GM23338 (cell line): ENCODE results near the gene TAOK1. TPM values are rescaled to one million over a fixed set of nuclear protein-coding genes. Genes with fewer than 3 reads are reported as not detected.

Source experiments
- ATAC-seq: fragments of 200-7000 bp; cut with Tn5 transposase; 3 replicates; pipeline ENCODE4 v1.9.1; 2020
- DNase-seq: peaks from one replicate; pipeline ENCODE4 v3.0.0-alpha.2; 2015; ENCODE audit warnings: low spot score
- H2AFZ ChIP-seq: fragments of 200-600 bp; sonication (generic); 2 replicates; pipeline ENCODE4 v1.8.0; 2016; ENCODE audit warnings: antibody characterized with exemption, mild to moderate bottlenecking, moderate library complexity
- H3F3A ChIP-seq: fragments of 200-600 bp; sonication (generic); replicated peaks from 2 replicates; pipeline ENCODE4 v1.8.0; 2017; ENCODE audit warnings: antibody characterized with exemption, mixed run types, low read depth
- H3K27ac ChIP-seq: fragments of 200-600 bp; sonication (generic); 2 replicates; pipeline ENCODE4 v1.6.1; 2016; ENCODE audit warnings: low read depth
- H3K27me3 ChIP-seq: fragments of 200-600 bp; sonication (generic); 2 replicates; pipeline ENCODE4 v1.8.0; 2016; ENCODE audit warnings: mild to moderate bottlenecking, mixed run types, moderate library complexity; ENCODE audit not compliant: insufficient read depth
- H3K36me3 ChIP-seq: fragments of 200-600 bp; sonication (generic); 2 replicates; pipeline ENCODE4 v1.8.0; 2016; ENCODE audit warnings: mild to moderate bottlenecking; ENCODE audit not compliant: insufficient read depth
- H3K4me1 ChIP-seq: fragments of 200-600 bp; sonication (generic); 2 replicates; pipeline ENCODE4 v1.8.0; 2016; ENCODE audit warnings: mild to moderate bottlenecking, moderate library complexity; ENCODE audit not compliant: insufficient read depth
- H3K4me2 ChIP-seq: fragments of 200-600 bp; sonication (generic); 2 replicates; pipeline ENCODE4 v1.7.1; 2017; ENCODE audit warnings: mixed run types
- H3K4me3 ChIP-seq: fragments of 200-600 bp; sonication (generic); 2 replicates; pipeline ENCODE4 v1.6.1; 2016; ENCODE audit warnings: mixed run types
- H3K79me2 ChIP-seq: fragments of 200-600 bp; sonication (generic); replicated peaks from 2 replicates; pipeline ENCODE4 v1.8.0; 2017; ENCODE audit warnings: mild to moderate bottlenecking; ENCODE audit not compliant: insufficient read depth
- H3K9me2 ChIP-seq: fragments of 200-600 bp; sonication (generic); 2 replicates; pipeline ENCODE4 v1.8.0; 2017; ENCODE audit not compliant: insufficient read depth
- H4K20me1 ChIP-seq: fragments of 200-600 bp; sonication (generic); replicated peaks from 2 replicates; pipeline ENCODE4 v1.8.0; 2017; ENCODE audit warnings: mild to moderate bottlenecking; ENCODE audit not compliant: insufficient read depth
- H3K27ac Mint-ChIP-seq: 2 replicates; pipeline ENCODE4 v1.8.0; 2020; ENCODE audit warnings: inconsistent platforms, mild to moderate bottlenecking, moderate library complexity, mixed read lengths
- H3K27me3 Mint-ChIP-seq: 3 replicates; pipeline ENCODE4 v1.8.0; 2022; ENCODE audit warnings: low read depth, mild to moderate bottlenecking, moderate library complexity, mixed read lengths, inconsistent platforms; ENCODE audit not compliant: insufficient read depth, poor library complexity
- H3K36me3 Mint-ChIP-seq: 3 replicates; pipeline ENCODE4 v1.8.0; 2021; ENCODE audit warnings: low read depth, mild to moderate bottlenecking, inconsistent platforms, moderate library complexity, mixed read lengths
- H3K4me1 Mint-ChIP-seq: 3 replicates; pipeline ENCODE4 v1.8.0; 2020; ENCODE audit warnings: mild to moderate bottlenecking, inconsistent platforms, mixed read lengths
- H3K4me3 Mint-ChIP-seq: 3 replicates; pipeline ENCODE4 v1.8.0; 2021; ENCODE audit warnings: moderate library complexity, mild to moderate bottlenecking, inconsistent platforms, mixed read lengths
- H3K9me3 Mint-ChIP-seq: 3 replicates; pipeline ENCODE4 v1.8.0; 2020; ENCODE audit warnings: moderate library complexity, mild to moderate bottlenecking, inconsistent platforms, mixed read lengths
- CREB1 ChIP-seq: fragments of 250-450 bp; sonication (Bioruptor Pico); IDR thresholded peaks from 2 replicates; pipeline ENCODE4 v1.5.0; 2020; ENCODE audit warnings: low read depth, mild to moderate bottlenecking, moderate library complexity
- EZH2 ChIP-seq: fragments of 200-600 bp; sonication (generic); IDR thresholded peaks from one replicate; pipeline ENCODE4 v1.8.0; 2017; ENCODE audit warnings: antibody characterized with exemption, mild to moderate bottlenecking, low read depth; ENCODE audit not compliant: unreplicated experiment
- EZH2phosphoT487 ChIP-seq: fragments of 200-600 bp; sonication (generic); IDR thresholded peaks from one replicate; pipeline ENCODE4 v1.8.1; 2018; ENCODE audit warnings: antibody characterized with exemption; ENCODE audit not compliant: unreplicated experiment
- JUNB ChIP-seq: IDR thresholded peaks from one replicate; pipeline ENCODE4 v1.6.1; 2016; ENCODE audit warnings: antibody characterized with exemption; ENCODE audit not compliant: unreplicated experiment
- NANOG ChIP-seq: IDR thresholded peaks from 2 replicates; pipeline ENCODE4 v1.6.1; 2016; ENCODE audit warnings: antibody characterized with exemption, borderline replicate concordance
- POLR2AphosphoS5 ChIP-seq: IDR thresholded peaks from 2 replicates; pipeline ENCODE4 v1.6.1; 2016; ENCODE audit warnings: antibody characterized with exemption, low read depth
- STAT1 ChIP-seq: IDR thresholded peaks from one replicate; pipeline ENCODE4 v1.6.1; 2016; ENCODE audit warnings: antibody characterized with exemption; ENCODE audit not compliant: unreplicated experiment
- ZNF114 ChIP-seq: fragments of 250-450 bp; sonication (Bioruptor Pico); IDR thresholded peaks from 2 replicates; pipeline ENCODE4 v1.5.0; 2020; ENCODE audit warnings: mild to moderate bottlenecking, moderate library complexity
- ZNF331 ChIP-seq: fragments of 250-450 bp; sonication (Bioruptor Pico); IDR thresholded peaks from 2 replicates; pipeline ENCODE4 v1.5.0; 2020; ENCODE audit warnings: low read depth, mild to moderate bottlenecking, moderate library complexity
- polyA plus RNA-seq: library from polyadenylated mRNA; unstranded; fragments of >200 nt; fragmentation: Nextera tagmentation; extraction: Ambion mirVana; gene quantifications from 2 replicates; pipeline ENCODE4 v1.2.1, GENCODE V29; 2016
- total RNA-seq: library from RNA; depleted of rRNA; stranded (reverse); fragments of >200 nt; shearing (Covaris generic); gene quantifications from 2 replicates; pipeline ENCODE4 v1.2.3, GENCODE V29; 2014
- TF ChIP-seq, protein P1 (sequence below): fragments of 250-450 bp; sonication (Bioruptor Pico); IDR thresholded peaks from 2 replicates; pipeline ENCODE4 v1.5.0; 2020; ENCODE audit warnings: mild to moderate bottlenecking, moderate library complexity
- TF ChIP-seq, protein P2 (sequence below): IDR thresholded peaks from 2 replicates; pipeline ENCODE4 v1.6.1; 2016; ENCODE audit warnings: antibody characterized with exemption
- TF ChIP-seq, protein P3 (sequence below), 2 experiments: fragments of 200-600 bp in 1 of 2; sonication (generic) in 1 of 2; conservative IDR thresholded peaks; 2 replicates each; pipeline versions ENCODE4 v1.5.1 to v1.6.1; 2016 to 2017; ENCODE audit warnings: antibody characterized with exemption in 2 of 2, low read depth in 2 of 2, mild to moderate bottlenecking in 2 of 2, moderate library complexity in 1 of 2
- TF ChIP-seq, protein P4 (sequence below): IDR thresholded peaks from one replicate; pipeline ENCODE4 v1.6.1; 2018; ENCODE audit warnings: antibody characterized with exemption; ENCODE audit not compliant: unreplicated experiment

The TAOK1 gene
- total and polyA plus RNA-seq, 2 experiments from 2014 or later, result 19.4 to 69.8 TPM

DNA sequence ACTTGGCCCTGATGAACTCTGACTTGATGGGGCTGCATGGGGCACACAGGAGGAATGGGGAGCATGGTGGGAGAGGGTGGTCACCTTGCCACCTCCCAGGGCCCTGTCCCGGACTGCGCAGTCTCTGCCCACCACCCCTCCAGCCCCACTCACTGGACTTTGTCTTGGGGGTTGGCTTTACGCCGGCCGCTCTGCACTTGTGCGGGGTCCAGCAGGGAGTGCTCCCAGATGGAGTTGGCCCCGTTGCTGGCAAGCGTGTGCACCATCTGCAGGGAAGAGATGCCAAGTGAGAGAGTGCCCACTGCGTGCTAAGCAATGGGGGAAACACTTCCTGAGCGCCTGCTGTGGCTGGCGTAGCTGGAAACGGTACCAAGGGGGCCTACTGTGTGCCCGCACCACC is 192.6 kb downstream of the TAOK1 start:
- ATAC-seq, result no peak
- H3K36me3 Mint-ChIP-seq, result peaks cover 28% of the 10 kb centered on the region
- H3K4me1 Mint-ChIP-seq, result peaks cover 37% of the 10 kb centered on the region
- Histone ChIP-seq H2AFZ (no peak overlapping the region), H3K27me3 (no peaks in the 10 kb centered on the region), H3K4me2 (no peak overlapping the region), H3K4me1 (peaks cover 26% of the 10 kb centered on the region; the same call in 1 of the 2 replicates), H4K20me1 (peaks cover 11% of the 10 kb centered on the region; the same call in 1 of the 2 replicates), H3K4me3 (no peak overlapping the region), H3F3A (0 out of 2 replicates have a peak, but pooled peaks cover 9% of the 10 kb centered on the region), H3K9me2 (no peaks in the 10 kb centered on the region), H3K27ac (no peak overlapping the region), H3K79me2 (peaks cover 33% of the 10 kb centered on the region), H3K36me3 (no peaks in the 10 kb centered on the region)
- H3K4me3 Mint-ChIP-seq, result no peak overlapping the region
- peaks cover 6% of the 10 kb centered on the region for H3K27me3 Mint-ChIP-seq
- DNase-seq, result no peak
- H3K9me3 Mint-ChIP-seq, result no peaks in the 10 kb centered on the region
- TF ChIP-seq, protein P1, sequence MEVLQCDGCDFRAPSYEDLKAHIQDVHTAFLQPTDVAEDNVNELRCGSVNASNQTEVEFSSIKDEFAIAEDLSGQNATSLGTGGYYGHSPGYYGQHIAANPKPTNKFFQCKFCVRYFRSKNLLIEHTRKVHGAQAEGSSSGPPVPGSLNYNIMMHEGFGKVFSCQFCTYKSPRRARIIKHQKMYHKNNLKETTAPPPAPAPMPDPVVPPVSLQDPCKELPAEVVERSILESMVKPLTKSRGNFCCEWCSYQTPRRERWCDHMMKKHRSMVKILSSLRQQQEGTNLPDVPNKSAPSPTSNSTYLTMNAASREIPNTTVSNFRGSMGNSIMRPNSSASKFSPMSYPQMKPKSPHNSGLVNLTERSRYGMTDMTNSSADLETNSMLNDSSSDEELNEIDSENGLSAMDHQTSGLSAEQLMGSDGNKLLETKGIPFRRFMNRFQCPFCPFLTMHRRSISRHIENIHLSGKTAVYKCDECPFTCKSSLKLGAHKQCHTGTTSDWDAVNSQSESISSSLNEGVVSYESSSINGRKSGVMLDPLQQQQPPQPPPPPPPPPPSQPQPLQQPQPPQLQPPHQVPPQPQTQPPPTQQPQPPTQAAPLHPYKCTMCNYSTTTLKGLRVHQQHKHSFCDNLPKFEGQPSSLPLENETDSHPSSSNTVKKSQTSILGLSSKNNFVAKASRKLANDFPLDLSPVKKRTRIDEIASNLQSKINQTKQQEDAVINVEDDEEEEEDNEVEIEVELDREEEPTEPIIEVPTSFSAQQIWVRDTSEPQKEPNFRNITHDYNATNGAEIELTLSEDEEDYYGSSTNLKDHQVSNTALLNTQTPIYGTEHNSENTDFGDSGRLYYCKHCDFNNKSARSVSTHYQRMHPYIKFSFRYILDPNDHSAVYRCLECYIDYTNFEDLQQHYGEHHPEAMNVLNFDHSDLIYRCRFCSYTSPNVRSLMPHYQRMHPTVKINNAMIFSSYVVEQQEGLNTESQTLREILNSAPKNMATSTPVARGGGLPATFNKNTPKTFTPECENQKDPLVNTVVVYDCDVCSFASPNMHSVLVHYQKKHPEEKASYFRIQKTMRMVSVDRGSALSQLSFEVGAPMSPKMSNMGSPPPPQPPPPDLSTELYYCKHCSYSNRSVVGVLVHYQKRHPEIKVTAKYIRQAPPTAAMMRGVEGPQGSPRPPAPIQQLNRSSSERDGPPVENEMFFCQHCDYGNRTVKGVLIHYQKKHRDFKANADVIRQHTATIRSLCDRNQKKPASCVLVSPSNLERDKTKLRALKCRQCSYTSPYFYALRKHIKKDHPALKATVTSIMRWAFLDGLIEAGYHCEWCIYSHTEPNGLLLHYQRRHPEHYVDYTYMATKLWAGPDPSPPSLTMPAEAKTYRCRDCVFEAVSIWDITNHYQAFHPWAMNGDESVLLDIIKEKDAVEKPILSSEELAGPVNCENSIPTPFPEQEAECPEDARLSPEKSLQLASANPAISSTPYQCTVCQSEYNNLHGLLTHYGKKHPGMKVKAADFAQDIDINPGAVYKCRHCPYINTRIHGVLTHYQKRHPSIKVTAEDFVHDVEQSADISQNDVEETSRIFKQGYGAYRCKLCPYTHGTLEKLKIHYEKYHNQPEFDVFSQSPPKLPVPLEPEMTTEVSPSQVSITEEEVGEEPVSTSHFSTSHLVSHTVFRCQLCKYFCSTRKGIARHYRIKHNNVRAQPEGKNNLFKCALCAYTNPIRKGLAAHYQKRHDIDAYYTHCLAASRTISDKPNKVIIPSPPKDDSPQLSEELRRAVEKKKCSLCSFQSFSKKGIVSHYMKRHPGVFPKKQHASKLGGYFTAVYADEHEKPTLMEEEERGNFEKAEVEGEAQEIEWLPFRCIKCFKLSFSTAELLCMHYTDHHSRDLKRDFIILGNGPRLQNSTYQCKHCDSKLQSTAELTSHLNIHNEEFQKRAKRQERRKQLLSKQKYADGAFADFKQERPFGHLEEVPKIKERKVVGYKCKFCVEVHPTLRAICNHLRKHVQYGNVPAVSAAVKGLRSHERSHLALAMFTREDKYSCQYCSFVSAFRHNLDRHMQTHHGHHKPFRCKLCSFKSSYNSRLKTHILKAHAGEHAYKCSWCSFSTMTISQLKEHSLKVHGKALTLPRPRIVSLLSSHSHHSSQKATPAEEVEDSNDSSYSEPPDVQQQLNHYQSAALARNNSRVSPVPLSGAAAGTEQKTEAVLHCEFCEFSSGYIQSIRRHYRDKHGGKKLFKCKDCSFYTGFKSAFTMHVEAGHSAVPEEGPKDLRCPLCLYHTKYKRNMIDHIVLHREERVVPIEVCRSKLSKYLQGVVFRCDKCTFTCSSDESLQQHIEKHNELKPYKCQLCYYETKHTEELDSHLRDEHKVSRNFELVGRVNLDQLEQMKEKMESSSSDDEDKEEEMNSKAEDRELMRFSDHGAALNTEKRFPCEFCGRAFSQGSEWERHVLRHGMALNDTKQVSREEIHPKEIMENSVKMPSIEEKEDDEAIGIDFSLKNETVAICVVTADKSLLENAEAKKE (CRISPR knock-in tag), result no peak
- no peak for TF ChIP-seq POLR2AphosphoS5
- TF ChIP-seq, protein P2, sequence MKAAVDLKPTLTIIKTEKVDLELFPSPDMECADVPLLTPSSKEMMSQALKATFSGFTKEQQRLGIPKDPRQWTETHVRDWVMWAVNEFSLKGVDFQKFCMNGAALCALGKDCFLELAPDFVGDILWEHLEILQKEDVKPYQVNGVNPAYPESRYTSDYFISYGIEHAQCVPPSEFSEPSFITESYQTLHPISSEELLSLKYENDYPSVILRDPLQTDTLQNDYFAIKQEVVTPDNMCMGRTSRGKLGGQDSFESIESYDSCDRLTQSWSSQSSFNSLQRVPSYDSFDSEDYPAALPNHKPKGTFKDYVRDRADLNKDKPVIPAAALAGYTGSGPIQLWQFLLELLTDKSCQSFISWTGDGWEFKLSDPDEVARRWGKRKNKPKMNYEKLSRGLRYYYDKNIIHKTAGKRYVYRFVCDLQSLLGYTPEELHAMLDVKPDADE, result no peak
- no peak for TF ChIP-seq EZH2
- TF ChIP-seq JUNB, result no peak
- no peak for TF ChIP-seq EZH2phosphoT487
- TF ChIP-seq, protein P3, sequence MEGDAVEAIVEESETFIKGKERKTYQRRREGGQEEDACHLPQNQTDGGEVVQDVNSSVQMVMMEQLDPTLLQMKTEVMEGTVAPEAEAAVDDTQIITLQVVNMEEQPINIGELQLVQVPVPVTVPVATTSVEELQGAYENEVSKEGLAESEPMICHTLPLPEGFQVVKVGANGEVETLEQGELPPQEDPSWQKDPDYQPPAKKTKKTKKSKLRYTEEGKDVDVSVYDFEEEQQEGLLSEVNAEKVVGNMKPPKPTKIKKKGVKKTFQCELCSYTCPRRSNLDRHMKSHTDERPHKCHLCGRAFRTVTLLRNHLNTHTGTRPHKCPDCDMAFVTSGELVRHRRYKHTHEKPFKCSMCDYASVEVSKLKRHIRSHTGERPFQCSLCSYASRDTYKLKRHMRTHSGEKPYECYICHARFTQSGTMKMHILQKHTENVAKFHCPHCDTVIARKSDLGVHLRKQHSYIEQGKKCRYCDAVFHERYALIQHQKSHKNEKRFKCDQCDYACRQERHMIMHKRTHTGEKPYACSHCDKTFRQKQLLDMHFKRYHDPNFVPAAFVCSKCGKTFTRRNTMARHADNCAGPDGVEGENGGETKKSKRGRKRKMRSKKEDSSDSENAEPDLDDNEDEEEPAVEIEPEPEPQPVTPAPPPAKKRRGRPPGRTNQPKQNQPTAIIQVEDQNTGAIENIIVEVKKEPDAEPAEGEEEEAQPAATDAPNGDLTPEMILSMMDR (conservative IDR thresholded peaks at IDR 0.05; ENCODE audit: low read depth in 2 of 2), result no peak
- TF ChIP-seq, protein P4, sequence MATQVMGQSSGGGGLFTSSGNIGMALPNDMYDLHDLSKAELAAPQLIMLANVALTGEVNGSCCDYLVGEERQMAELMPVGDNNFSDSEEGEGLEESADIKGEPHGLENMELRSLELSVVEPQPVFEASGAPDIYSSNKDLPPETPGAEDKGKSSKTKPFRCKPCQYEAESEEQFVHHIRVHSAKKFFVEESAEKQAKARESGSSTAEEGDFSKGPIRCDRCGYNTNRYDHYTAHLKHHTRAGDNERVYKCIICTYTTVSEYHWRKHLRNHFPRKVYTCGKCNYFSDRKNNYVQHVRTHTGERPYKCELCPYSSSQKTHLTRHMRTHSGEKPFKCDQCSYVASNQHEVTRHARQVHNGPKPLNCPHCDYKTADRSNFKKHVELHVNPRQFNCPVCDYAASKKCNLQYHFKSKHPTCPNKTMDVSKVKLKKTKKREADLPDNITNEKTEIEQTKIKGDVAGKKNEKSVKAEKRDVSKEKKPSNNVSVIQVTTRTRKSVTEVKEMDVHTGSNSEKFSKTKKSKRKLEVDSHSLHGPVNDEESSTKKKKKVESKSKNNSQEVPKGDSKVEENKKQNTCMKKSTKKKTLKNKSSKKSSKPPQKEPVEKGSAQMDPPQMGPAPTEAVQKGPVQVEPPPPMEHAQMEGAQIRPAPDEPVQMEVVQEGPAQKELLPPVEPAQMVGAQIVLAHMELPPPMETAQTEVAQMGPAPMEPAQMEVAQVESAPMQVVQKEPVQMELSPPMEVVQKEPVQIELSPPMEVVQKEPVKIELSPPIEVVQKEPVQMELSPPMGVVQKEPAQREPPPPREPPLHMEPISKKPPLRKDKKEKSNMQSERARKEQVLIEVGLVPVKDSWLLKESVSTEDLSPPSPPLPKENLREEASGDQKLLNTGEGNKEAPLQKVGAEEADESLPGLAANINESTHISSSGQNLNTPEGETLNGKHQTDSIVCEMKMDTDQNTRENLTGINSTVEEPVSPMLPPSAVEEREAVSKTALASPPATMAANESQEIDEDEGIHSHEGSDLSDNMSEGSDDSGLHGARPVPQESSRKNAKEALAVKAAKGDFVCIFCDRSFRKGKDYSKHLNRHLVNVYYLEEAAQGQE, result no peak
- TF ChIP-seq ZNF331 (CRISPR knock-in tag), result no peak
- TF ChIP-seq CREB1 (CRISPR knock-in tag), result no peak
- no peak for TF ChIP-seq NANOG
- no peak for TF ChIP-seq ZNF114
- no peak for TF ChIP-seq STAT1
- no peak overlapping the region for H3K27ac Mint-ChIP-seq
